Prostate gland (tissue), 2 donors: ENCODE results near the gene PMM1. TPM values are rescaled to one million over a fixed set of nuclear protein-coding genes. Genes with fewer than 3 reads are reported as not detected.

Experiments
- DNase-seq: peaks from one replicate; pipeline ENCODE4 v3.0.0-alpha.2; 2019; ENCODE audit warnings: low spot score
- H3K27ac ChIP-seq, 2 donors: fragments of 200-600 bp; sonication (generic); 2 replicates each; pipeline ENCODE4 v1.5.1; 2017 to 2019
- H3K27me3 ChIP-seq: fragments of 200-600 bp; sonication (generic); replicated peaks from 2 replicates; pipeline ENCODE4 v1.5.1; 2019; ENCODE audit not compliant: insufficient read depth
- H3K36me3 ChIP-seq, 2 donors: fragments of 200-600 bp; sonication (generic); 1 replicate in 1 of 2; 2 replicates in 1 of 2; pipeline versions ENCODE4 v1.5.1 to v1.8.1; 2017 to 2019
- H3K4me1 ChIP-seq: fragments of 200-600 bp; sonication (generic); replicated peaks from 2 replicates; pipeline ENCODE4 v1.5.1; 2019
- H3K4me3 ChIP-seq, 2 donors: fragments of 200-600 bp; sonication (generic); 2 replicates each; pipeline ENCODE4 v1.5.1; 2017 to 2019
- H3K9me3 ChIP-seq: fragments of 200-600 bp; sonication (generic); 2 replicates; pipeline ENCODE4 v1.5.1; 2017
- CTCF ChIP-seq, 4 experiments: fragments of 200-600 bp in 2 of 4; fragments of 450-650 bp in 2 of 4; sonication (generic) in 2 of 4; IDR thresholded peaks; 1 replicate in 3 of 4; 2 replicates in 1 of 4; pipeline ENCODE4 v1.5.1; 2016 to 2019; ENCODE audit warnings: antibody characterized with exemption in 4 of 4, mild to moderate bottlenecking in 2 of 4, moderate library complexity in 2 of 4
- POLR2A ChIP-seq: fragments of 450-650 bp; IDR thresholded peaks from one replicate; pipeline ENCODE4 v1.6.1; 2016; ENCODE audit warnings: antibody characterized with exemption, mild to moderate bottlenecking
- POLR2AphosphoS5 ChIP-seq: sonication (generic); formaldehyde crosslinking; IDR thresholded peaks from one replicate; pipeline ENCODE4 v1.6.1; 2017; ENCODE audit warnings: antibody characterized with exemption
- WGBS: methylation state at CpG from one replicate; pipeline ENCODE4 v1.1.5; 2018; 5-methylcytosine and 5-hydroxymethylcytosine counted together
- intact Hi-C: fragments of 100-400 bp; cut with DNase I; formaldehyde crosslinking; loops from one replicate; pipeline ENCODE4 v1.14.2; 2022
- total RNA-seq, 2 donors: library from RNA; depleted of rRNA; stranded (reverse); fragments of >200 nt; gene quantifications; one replicate each; pipeline ENCODE4 v1.1.0, GENCODE V29; 2016

Gene PMM1
- total RNA-seq, 2 donors from 2014 or later: 49.0 to 58.6 TPM

- Histone ChIP-seq H3K4me3 (no peak overlapping the region), H3K27ac (peak overlapping the region in 1 of 2 donors; percentile 58), H3K27me3 (peaks cover 2% of the 10 kb centered on the region), H3K36me3 (no peaks in the 10 kb centered on the region), H3K4me1 (no peaks in the 10 kb centered on the region), H3K9me3 (no peaks in the 10 kb centered on the region)
- TF ChIP-seq POLR2A (no peak), POLR2AphosphoS5 (no peak), CTCF (IDR thresholded peaks at IDR 0.05) (no peak)
- DNase-seq: no peak
- WGBS: 38% methylated on average over 19 of the region's 19 CpGs
- intact Hi-C loops: no loop called here
Measured at GRCh38 chr22:41557401-41558240, 32.0 kb downstream of the PMM1 start.

- H3K27ac ChIP-seq: peak overlapping the region in 1 of 2 donors; percentile 49
- H3K27me3 ChIP-seq: peaks cover 2% of the 10 kb centered on the region
- no peaks in the 10 kb centered on the region for H3K4me1 ChIP-seq
- TF ChIP-seq CTCF (IDR thresholded peaks at IDR 0.05) (no peak), POLR2AphosphoS5 (no peak), POLR2A (no peak)
- intact Hi-C loops: no loop called here
- H3K4me3 ChIP-seq: no peak overlapping the region
- whole genome bisulfite sequencing: 89% methylated on average over 10 of the region's 10 CpGs
- no peaks in the 10 kb centered on the region for H3K9me3 ChIP-seq
- H3K36me3 ChIP-seq: no peaks in the 10 kb centered on the region
- DNase-seq: no peak
Measured at GRCh38 chr22:41556561-41556960, 33.1 kb downstream of the PMM1 start.

GRCh38 chr22:41555325-41555982 is 34.2 kb downstream of the PMM1 start:
- 80% methylated on average over 7 of the region's 7 CpGs for WGBS
- TF ChIP-seq POLR2A: no peak
- no peak for TF ChIP-seq CTCF (IDR thresholded peaks at IDR 0.05)
- no peak for TF ChIP-seq POLR2AphosphoS5
- H3K4me1 ChIP-seq: no peaks in the 10 kb centered on the region
- H3K27ac ChIP-seq: no peak overlapping the region
- H3K27me3 ChIP-seq: peaks cover 2% of the 10 kb centered on the region
- H3K4me3 ChIP-seq: no peak overlapping the region
- no peak for DNase-seq
- H3K9me3 ChIP-seq: no peaks in the 10 kb centered on the region
- H3K36me3 ChIP-seq: no peaks in the 10 kb centered on the region
- intact Hi-C loops: no loop called here

GRCh38 chr22:41551877-41552582 is 37.6 kb downstream of the PMM1 start:
- H3K27ac ChIP-seq: no peak overlapping the region
- no peak for DNase-seq
- intact Hi-C loops: no loop called here

More at GRCh38 chr22:41551877-41552582, 37.6 kb downstream of the PMM1 start:
- H3K36me3 ChIP-seq: no peaks in the 10 kb centered on the region
- 67% methylated on average over 11 of the region's 11 CpGs for WGBS
- H3K4me3 ChIP-seq: no peak overlapping the region
- H3K9me3 ChIP-seq: no peaks in the 10 kb centered on the region
- no peak for TF ChIP-seq CTCF (IDR thresholded peaks at IDR 0.05)
- TF ChIP-seq POLR2AphosphoS5: no peak
- TF ChIP-seq POLR2A: no peak
- H3K4me1 ChIP-seq: no peaks in the 10 kb centered on the region
- H3K27me3 ChIP-seq: no peaks in the 10 kb centered on the region
